ENCODE data around the gene S1PR4. TPM values are rescaled to one million over a fixed set of nuclear protein-coding genes. Genes with fewer than 3 reads are reported as not detected.

Gene S1PR4, protein sequence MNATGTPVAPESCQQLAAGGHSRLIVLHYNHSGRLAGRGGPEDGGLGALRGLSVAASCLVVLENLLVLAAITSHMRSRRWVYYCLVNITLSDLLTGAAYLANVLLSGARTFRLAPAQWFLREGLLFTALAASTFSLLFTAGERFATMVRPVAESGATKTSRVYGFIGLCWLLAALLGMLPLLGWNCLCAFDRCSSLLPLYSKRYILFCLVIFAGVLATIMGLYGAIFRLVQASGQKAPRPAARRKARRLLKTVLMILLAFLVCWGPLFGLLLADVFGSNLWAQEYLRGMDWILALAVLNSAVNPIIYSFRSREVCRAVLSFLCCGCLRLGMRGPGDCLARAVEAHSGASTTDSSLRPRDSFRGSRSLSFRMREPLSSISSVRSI
- polyA plus RNA-seq (2012; ENCODE audit: insufficient read depth, insufficient read length), result not detected

DNA sequence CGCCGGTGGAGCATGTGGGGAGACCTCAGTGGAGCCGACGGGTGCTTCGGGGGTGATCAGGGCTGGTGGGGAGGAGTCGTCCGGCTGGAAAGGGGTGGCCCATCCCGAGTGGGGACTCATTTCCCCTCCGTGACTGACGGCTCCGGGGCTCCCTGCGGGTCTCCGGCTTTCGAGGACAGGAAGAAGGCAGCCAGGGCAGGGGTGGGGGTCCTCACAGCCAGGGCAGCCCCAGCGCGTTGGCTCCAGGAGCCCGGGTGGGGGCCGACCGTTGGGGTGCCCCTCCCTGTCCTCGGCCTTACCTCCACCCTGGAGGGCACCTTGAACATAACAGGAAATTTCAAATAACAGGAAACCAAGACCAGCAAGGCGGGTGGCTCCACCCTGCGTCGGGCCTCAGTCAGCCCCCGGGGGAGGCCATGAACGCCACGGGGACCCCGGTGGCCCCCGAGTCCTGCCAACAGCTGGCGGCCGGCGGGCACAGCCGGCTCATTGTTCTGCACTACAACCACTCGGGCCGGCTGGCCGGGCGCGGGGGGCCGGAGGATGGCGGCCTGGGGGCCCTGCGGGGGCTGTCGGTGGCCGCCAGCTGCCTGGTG is at the start of gene S1PR4:
TSS of gene S1PR4 (plus strand) at position 393 of the 596 bp plus-strand sequence. CDS start at position 417, 24 bp downstream.
- H3K4me3 ChIP-seq (ENCODE audit: low read length), result no peak within 1 kb of the TSS
- DNase-seq (ENCODE audit: low read depth, low spot score), result no peak

DNA sequence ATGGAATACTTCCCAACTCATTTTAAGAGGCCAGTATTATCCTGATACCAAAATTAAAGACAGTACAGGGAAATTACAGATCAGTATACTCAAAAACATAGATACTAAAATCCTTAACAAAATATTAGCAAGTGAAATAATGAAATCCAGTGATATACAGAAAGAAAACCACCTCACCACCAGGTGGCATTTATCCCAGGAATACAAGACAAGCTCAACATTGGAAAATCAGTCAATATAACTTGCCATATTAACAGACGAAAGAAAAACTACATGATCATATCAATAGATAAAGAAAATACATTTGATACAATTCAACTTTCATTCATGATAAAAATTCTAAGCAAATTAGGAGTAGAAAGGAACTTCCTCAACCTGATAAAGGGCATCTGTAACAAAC is 49.5 kb upstream of the S1PR4 start:
- DNase-seq (ENCODE audit: low read depth, low spot score), result peak; percentile 54
- no peak overlapping the region for H3K4me3 ChIP-seq (ENCODE audit: low read length)

DNA sequence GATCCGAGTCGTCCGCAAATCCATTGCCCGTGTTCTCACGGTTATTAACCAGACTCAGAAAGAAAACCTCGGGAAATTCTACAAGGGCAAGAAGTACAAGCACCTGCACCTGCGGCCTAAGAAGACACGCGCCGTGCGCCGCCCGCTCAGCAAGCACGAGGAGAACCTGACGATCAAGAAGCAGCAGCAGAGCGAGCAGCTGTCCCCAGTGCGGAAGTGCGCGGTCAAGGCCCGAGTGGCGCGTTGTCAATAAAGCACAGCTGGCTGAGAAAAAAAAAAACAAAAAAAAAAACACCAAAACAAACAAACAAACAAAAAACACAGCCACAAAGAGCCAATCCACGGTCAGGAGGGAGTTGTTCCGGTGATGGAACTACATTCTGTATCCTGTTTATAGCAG is 47.4 kb upstream of the S1PR4 start:
- no peak overlapping the region; the same call in 1 of the 2 replicates for H3K4me3 ChIP-seq (ENCODE audit: low read length)
- peak; percentile 86 for DNase-seq (ENCODE audit: low read depth, low spot score)

GRCh38 chr19:3132971-3133792 is 45.4 kb upstream of the S1PR4 start:
- peak overlapping the region; percentile 29 for H3K4me3 ChIP-seq (ENCODE audit: low read length)
- DNase-seq (ENCODE audit: low read depth, low spot score), result peak; percentile 95

DNA sequence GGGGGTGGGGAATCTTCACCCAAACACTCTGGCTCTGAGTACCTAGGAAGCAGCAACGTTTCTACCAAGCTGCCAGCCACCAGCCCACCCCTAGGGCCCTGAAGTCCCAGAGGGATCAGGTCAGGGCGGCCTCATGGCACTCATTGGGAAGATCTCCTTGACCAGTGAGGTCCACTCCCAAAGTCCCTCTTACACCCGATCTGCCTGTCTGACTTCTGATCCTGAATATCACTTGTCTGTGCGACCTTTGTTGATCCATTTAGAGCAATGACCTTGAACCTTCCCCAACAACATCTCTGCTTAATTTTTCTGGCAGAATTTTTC is 44.8 kb upstream of the S1PR4 start:
- H3K4me3 ChIP-seq (ENCODE audit: low read length), result no peak overlapping the region
- DNase-seq (ENCODE audit: low read depth, low spot score), result no peak

DNA sequence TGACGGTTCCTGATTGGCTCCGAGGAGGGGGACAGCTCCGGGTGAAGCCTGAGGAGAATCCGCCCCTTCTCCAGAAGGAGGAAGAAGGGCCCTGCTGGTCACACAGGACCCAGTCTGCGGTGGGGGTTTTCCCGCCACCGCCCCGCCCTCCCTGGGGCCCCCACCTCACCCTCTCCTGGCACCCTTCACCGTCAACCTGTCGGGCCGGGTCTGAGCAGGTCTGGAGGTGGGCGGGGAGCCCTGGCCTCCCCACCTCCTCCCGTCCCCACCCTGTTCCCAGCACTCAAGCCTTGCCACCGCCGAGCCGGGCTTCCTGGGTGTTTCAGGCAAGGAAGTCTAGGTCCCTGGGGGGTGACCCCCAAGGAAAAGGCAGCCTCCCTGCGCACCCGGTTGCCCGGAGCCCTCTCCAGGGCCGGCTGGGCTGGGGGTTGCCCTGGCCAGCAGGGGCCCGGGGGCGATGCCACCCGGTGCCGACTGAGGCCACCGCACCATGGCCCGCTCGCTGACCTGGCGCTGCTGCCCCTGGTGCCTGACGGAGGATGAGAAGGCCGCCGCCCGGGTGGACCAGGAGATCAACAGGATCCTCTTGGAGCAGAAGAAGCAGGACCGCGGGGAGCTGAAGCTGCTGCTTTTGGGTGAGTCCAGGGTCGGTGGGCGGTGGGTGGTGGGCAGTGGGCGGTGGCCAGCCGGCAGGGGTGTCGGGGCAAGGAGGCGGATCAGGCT is 42.4 kb upstream of the S1PR4 start, which contains the start of gene GNA15:
TSS of gene GNA15 (plus strand) at position 73 of the 723 bp plus-strand sequence. CDS start at position 491, 418 bp downstream.
- H3K4me3 ChIP-seq (ENCODE audit: low read length), result peak within 1 kb of the TSS; percentile 86
- DNase-seq (ENCODE audit: low read depth, low spot score), result peak; percentile 61

DNA sequence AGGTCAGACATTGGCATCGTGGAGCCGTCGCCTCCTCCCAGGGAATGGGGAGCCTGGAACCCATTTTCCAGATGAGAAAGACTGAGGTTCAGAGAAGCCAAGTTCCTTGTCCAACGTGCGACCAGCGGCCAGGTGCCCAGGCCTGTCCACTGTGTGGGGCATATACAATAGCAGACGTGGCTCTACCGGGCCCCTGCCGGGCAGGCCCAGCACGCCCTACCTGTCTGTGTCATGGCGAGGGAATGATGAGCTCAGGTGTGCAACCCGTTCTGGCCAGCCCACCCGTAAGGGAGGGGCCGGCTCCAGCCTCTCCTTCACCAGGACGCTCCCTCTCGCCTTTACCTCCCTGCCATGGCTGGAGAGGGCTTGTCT is 41.9 kb upstream of the S1PR4 start:
- H3K4me3 ChIP-seq (ENCODE audit: low read length), result peak overlapping the region; percentile 86
- no peak for DNase-seq (ENCODE audit: low read depth, low spot score)

GRCh38 chr19:3137119-3137518 is 41.5 kb upstream of the S1PR4 start:
- H3K4me3 ChIP-seq (ENCODE audit: low read length), result peak overlapping the region; percentile 86
- DNase-seq (ENCODE audit: low read depth, low spot score), result no peak

- no peak overlapping the region for H3K4me3 ChIP-seq (ENCODE audit: low read length)
- no peak for DNase-seq (ENCODE audit: low read depth, low spot score)
These were observed 40.3 kb upstream of the S1PR4 start for GRCh38 chr19:3138268-3138667.

DNA sequence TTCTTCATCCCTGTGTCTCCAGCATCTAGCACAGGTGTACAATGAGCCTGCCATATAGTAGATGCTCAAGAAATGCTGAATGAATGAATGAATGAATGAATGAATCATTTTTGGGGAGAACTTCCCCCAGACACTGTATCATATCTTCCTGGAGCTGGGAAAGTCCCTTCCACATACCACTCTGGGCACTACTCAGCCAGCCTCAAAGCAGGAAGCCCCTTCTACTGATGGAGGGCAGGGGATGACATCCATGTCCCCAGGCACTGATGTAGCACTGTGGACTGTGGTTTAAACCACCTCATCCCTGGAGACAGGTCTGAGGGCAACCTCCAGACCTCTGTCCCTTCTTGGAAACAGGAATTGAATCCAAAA is 37.9 kb upstream of the S1PR4 start:
- no peak for DNase-seq (ENCODE audit: low read depth, low spot score)
- H3K4me3 ChIP-seq (ENCODE audit: low read length), result no peak overlapping the region

DNA sequence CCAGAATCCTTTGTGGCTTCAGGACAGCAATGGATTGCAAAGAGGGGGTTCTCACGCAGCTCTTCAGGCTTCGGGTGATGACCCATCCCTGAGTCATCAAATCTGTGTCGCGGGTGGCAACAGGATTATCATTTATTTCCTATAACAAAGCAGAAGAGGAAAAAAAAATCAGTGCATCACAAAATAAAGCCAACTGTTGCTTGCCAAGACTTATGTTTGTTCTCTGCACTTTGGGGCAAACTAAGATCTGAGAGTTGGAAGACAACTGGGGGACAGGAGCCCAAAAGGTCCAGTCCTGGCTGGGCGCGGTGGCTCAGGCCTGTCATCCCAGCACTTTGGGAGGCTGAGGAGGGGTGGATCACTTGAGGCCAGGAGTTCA is 36.3 kb upstream of the S1PR4 start:
- no peak for DNase-seq (ENCODE audit: low read depth, low spot score)
- no peak overlapping the region for H3K4me3 ChIP-seq (ENCODE audit: low read length)

DNA sequence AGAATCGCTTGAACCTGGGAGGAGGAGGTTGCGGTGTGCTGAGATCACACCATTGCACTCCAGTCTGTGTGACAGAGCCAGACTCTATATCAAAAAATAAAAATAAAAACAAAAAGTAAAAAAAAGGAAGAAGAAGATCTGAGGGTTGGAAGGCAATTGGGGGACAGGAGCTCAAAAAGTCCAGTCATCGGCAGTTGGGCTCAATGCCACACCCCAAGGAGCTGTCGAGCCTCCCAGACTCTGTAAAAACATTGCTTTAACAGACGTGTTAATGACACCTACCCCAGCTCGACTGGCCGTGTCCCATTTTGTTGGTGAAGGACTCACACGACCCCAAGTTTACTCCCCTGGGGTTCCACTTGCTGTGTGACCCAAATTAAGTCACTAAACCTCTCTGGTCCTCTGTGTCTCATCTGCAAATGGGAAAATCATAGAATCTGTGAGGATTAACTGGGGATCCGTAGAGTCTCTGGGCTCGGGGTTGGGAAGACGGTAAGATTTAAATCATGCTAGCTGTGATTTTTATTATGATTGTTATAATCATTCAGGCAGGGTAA is 35.7 kb upstream of the S1PR4 start:
- no peak overlapping the region for H3K4me3 ChIP-seq (ENCODE audit: low read length)
- DNase-seq (ENCODE audit: low read depth, low spot score), result no peak

- no peak for DNase-seq (ENCODE audit: low read depth, low spot score)
- no peak overlapping the region for H3K4me3 ChIP-seq (ENCODE audit: low read length)
These were observed 32.5 kb upstream of the S1PR4 start for GRCh38 chr19:3145909-3146676.

- DNase-seq (ENCODE audit: low read depth, low spot score), result no peak
These were observed 31.9 kb upstream of the S1PR4 start for GRCh38 chr19:3146677-3147100.

GRCh38 chr19:3148503-3148902 is 30.1 kb upstream of the S1PR4 start:
- H3K4me3 ChIP-seq (ENCODE audit: low read length), result no peak overlapping the region
- DNase-seq (ENCODE audit: low read depth, low spot score), result no peak

More at GRCh38 chr19:3146677-3147100, 31.9 kb upstream of the S1PR4 start:
- no peak overlapping the region for H3K4me3 ChIP-seq (ENCODE audit: low read length)

DNA sequence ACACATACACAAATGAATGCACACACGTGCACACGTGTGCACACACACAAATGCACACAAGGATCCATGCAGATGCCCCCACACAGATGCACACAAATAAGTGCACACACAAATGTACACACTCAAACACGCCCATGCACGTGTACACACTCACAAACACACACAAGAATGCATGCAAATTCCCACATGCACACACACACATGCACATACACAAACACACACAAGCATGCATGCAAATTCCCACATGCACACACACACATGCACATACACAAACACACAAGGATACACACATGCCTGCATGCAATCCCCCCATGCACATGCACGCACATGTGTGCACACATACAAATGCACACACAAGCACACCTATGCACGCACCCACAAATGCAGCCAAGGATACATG is 29.5 kb upstream of the S1PR4 start:
- no peak overlapping the region for H3K4me3 ChIP-seq (ENCODE audit: low read length)
- DNase-seq (ENCODE audit: low read depth, low spot score), result no peak

- DNase-seq (ENCODE audit: low read depth, low spot score), result no peak
- no peak overlapping the region for H3K4me3 ChIP-seq (ENCODE audit: low read length)
These were observed 28.8 kb upstream of the S1PR4 start for GRCh38 chr19:3149526-3150505.
